Measurements from ENCODE around the gene PTPRC.

Gene PTPRC

GRCh38 chr1:198708761-198709525, 70.1 kb downstream of the PTPRC start:
- DNase-seq = no peak

- no peak for DNase-seq
Observed at GRCh38 chr1:198711837-198712236, 73.0 kb downstream of the PTPRC start.

DNA sequence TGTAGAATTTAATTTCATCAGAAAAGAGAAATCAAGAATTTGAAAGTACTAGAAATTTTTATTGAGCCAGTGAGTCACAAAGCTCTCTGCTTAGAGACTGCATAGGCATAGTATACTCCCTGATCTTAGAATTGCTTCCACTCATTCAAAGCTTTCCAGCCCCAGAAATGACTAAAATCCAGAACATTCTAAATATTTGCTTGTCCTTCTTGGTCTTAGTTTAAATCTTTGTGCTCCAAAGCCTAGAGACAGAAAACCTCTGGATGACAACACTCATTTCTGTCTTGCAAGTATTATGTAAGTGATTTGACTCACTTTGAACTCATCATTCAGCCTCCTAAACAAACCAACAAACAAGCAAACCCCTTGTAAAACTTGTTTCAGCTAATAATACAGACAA, 74.2 kb downstream of the PTPRC start:
- DNase-seq = no peak

DNA sequence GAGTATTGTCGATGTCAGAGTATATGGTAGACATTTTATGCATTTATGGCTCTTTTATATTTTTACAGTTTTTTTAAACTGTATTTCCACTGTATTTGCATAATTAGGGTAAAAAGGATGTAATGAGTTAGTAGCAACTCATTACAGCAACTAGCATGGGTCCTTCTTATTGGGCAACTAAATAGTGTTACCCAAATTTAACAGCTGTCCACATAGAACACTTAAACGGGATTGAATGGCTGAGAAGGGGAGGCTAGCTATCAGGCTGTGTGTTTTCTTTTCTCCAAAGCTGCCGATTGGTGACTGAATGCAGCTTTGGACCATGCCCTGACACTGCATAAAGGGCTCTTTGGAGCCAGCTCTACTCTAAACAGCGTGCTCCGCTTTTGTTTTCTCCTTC, 75.4 kb downstream of the PTPRC start:
- no peak for DNase-seq

DNA sequence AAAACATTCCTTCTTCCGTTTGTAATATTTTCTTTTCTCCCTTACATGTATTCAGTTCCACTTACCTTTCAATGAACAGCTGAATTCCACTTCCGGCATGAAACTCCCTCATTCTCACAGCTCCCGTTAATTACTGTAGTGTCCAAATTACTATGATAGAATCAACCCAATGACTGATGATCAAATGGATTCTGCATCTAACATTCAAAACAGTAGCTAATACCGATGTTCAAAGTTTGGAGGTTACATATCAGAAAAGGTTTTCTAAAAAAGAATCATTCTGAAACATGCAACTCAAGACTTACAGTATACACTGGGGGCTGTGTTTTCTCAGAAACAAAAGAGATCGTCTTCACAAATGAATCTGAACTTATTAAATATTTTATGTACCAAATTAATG, 77.2 kb downstream of the PTPRC start:
- DNase-seq = no peak

DNA sequence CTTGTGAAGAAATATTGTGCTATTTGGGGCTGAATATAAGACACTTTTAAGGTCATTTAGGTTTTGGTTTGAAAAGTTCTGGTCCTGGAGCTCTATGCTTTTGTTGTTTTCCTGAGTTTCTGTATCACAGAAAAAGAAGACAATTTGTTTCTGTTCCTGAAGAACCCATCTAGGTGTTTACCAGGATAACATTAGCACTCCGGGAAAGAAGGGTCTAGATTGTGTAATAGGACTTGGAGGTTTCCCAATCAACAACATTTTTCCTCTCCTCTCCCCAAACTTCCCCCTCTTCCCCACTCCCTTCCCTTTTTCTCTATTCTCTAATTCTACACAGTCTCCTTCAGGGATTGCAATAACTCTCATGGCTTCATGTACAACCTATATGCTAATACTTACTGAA, 78.7 kb downstream of the PTPRC start:
- no peak for DNase-seq

- DNase-seq = no peak
Observed at GRCh38 chr1:198723127-198723526, 84.3 kb downstream of the PTPRC start.

DNA sequence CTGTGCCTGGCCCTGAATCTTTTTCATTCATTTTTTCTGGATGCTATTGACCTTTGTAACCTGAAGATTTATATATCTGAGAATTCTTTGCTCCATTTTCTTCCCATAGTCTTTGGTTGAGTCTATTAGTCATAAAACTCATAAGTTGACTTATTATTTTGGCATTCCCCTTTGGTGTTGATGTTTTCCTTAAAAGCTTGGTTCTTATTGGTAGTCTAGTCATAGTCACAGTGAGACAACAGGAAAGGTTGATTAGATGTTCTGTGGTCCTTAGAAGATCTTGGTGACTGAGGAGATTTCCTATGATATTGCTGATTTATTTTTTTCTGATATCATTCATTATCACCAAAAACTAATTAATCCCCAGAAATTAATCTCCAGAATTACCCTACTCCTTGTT, 86.2 kb downstream of the PTPRC start:
- no peak for DNase-seq

- no peak for DNase-seq
Observed at GRCh38 chr1:198726455-198726854, 87.6 kb downstream of the PTPRC start.

- no peak for DNase-seq
Observed at GRCh38 chr1:198729195-198729863, 90.5 kb downstream of the PTPRC start.

DNA sequence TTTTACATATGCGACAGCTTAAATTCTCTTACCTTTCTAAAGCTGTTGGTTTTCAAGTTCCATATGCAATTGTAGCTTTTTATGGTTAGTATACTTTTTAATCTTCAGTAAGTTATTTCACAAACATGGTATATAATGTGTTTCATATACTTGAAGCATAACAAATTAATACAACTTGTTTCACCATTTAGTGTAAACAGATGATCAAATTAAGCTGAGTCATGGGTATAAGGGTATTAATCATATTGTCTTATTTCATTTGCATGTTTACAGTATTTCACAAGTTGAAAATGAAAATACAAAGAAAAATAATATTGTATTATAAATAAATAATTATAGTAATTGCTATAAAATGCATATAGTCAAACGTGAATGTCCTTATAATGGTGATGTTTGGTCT, 92.1 kb downstream of the PTPRC start:
- DNase-seq = no peak

- DNase-seq = no peak
Observed at GRCh38 chr1:198734323-198735008, 95.6 kb downstream of the PTPRC start.

DNA sequence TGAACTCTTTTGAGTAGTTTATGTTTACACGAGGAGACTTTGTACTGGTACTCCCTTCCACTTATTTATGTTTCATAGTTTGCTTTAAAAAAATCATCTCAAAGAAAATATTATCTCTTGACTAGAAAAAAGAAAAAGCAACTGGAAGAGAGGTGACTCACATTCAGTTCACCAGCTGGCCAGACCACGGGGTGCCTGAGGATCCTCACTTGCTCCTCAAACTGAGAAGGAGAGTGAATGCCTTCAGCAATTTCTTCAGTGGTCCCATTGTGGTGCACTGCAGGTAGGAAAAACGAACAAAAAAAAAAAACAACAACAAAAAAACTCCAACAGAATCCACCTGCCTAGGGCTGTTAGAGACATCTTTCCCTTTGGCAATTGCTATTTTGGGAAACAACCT, 102.9 kb downstream of the PTPRC start:
- no peak for DNase-seq

GRCh38 chr1:198747127-198747526, 108.3 kb downstream of the PTPRC start:
- DNase-seq = no peak

DNA sequence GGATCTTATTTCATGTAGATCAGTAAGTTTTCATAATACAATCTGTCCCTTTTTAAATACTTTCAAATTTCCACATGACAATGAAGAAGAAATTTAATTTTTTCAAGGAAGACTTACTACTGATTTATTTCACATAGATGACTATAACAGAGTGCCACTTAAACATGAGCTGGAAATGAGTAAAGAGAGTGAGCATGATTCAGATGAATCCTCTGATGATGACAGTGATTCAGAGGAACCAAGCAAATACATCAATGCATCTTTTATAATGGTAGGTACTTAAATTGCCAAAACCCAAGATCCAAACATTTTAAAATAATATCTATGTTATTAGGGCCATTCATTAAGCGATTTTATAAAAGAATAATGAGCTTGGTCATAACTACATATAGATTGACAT, 110.4 kb downstream of the PTPRC start:
- no peak for DNase-seq

DNA sequence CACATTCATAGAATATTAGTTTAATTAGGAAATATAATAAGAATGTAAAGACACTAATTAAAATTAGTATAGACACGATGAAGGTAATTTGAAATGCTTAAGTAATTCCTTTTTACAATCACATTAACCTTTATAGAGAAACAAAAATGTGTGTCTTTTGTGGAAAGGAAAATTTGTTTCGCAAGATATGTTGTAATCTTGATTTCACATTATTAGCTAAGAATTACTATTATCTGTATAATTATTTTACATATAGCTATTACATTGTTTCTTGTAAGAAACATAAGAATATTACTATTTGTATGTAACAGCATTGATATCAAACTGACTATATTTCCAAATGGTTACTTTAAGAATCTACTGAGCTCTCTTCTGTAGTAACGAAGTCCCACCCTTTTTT, 111.2 kb downstream of the PTPRC start:
- DNase-seq = no peak

GRCh38 chr1:198751741-198752140, 112.9 kb downstream of the PTPRC start:
- DNase-seq = no peak

- no peak for DNase-seq
Observed at GRCh38 chr1:198754670-198755069, 115.8 kb downstream of the PTPRC start.

GRCh38 chr1:198755715-198756114, 116.9 kb downstream of the PTPRC start:
- DNase-seq = no peak

DNA sequence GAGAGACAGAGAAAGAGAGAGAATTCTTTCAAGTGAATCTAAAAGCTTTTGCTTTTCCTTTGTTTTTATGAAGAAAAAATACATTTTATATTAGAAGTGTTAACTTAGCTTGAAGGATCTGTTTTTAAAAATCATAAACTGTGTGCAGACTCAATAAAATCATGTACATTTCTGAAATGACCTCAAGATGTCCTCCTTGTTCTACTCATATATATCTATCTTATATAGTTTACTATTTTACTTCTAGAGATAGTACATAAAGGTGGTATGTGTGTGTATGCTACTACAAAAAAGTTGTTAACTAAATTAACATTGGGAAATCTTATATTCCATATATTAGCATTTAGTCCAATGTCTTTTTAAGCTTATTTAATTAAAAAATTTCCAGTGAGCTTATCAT, 117.6 kb downstream of the PTPRC start:
- DNase-seq = no peak

DNA sequence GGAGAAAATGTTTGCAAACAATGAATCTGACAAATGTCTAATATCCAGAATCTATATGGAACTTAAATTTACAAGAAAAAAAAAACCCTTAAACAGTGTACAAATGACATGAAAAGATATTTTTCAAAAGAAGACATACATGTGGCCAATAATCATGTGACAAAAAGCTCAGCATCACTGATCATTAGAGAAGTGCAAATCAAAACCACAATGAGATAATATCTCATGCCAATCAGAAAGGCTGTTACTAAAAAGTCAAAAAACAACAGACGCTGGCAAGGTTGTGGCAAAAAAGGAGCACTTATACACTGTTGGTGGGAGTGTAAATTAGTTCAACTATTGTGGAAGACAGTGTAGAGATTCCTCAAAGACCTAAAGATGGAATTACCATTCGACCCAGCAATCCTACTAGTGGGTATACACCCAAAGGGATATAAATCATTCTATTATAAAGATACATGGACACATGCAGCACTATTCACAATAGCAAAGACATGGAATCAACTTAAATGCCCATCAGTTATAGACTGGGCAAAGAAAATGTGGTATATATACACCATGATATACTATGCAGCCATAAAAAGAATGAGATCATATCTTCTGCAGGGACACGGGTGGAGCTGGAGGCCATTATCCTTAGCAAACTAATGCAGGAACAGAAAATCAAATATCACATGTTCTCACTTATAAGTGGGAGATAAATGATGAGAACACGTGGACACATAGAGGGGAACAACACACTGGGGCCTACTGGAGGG, 123.2 kb downstream of the PTPRC start:
- DNase-seq = peak in 1 of 2 donors; percentile 33

DNA sequence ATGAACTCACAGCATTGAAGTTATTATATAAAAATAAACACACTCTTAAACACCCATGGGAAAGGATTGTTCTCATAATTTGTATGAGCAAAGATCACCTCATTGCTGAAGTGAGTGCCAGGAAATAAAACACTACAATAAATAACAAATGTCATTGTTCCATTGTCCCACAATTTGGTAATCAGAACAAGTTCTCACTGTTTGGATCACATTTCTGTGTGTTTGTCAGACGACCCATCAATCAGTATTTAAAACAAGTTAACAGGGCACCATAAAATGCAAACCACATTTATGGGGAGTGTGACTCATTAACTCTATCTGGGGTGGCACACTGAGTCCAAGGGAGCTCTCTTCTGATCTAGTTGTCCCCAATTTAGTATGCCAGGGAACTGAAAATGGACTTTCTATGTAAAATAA, 124.5 kb downstream of the PTPRC start:
- no peak for DNase-seq

- DNase-seq = no peak
Observed at GRCh38 chr1:198764748-198765147, 125.9 kb downstream of the PTPRC start.
